Right lobe of liver (tissue), 6 donors: ENCODE results near the gene ZNF609. TPM values are rescaled to one million over a fixed set of nuclear protein-coding genes. Genes with fewer than 3 reads are reported as not detected.

Experiments used
- ATAC-seq, 4 donors: fragments of 200-7000 bp; cut with Tn5 transposase; one replicate each; pipeline ENCODE4 v1.9.1; 2020; ENCODE audit warnings: mild to moderate bottlenecking in 4 of 4, moderate library complexity in 4 of 4
- DNase-seq, 3 donors: peaks; one replicate each; pipeline ENCODE4 v3.0.0-alpha.2; 2020
- H3K27ac ChIP-seq, 3 donors: fragments of 200-600 bp; one replicate each; pipeline ENCODE4 v1.8.0; 2022
- H3K27me3 ChIP-seq, 2 donors: fragments of 200-600 bp; one replicate each; pipeline ENCODE4 v1.8.0; 2022
- H3K36me3 ChIP-seq, 4 donors: fragments of 200-600 bp; sonication (generic) in 1 of 4; one replicate each; pipeline versions ENCODE4 v1.5.1 to v1.8.0; 2017 to 2022; ENCODE audit warnings: control low read depth in 1 of 4
- H3K4me1 ChIP-seq, 4 donors: fragments of 200-600 bp; sonication (generic) in 1 of 4; one replicate each; pipeline versions ENCODE4 v1.5.1 to v1.8.0; 2017 to 2022; ENCODE audit warnings: control low read depth in 1 of 4
- H3K4me3 ChIP-seq, 3 donors: fragments of 200-600 bp; one replicate each; pipeline ENCODE4 v1.8.0; 2022
- H3K9me3 ChIP-seq, 4 donors: fragments of 200-600 bp; sonication (generic) in 1 of 4; one replicate each; pipeline versions ENCODE4 v1.5.1 to v1.8.0; 2017 to 2022; ENCODE audit warnings: control low read depth in 1 of 4
- POLR2A ChIP-seq: fragments of 450-650 bp; IDR thresholded peaks from one replicate; pipeline ENCODE4 v1.6.1; 2017; ENCODE audit warnings: antibody characterized with exemption, mild to moderate bottlenecking
- WGBS: methylation state at CpG from one replicate; pipeline ENCODE4 v1.1.6; 2018; ENCODE audit warnings: low coverage, low lambda C conversion rate; ENCODE audit not compliant: insufficient coverage; ENCODE audit errors: missing lambda C conversion rate; 5-methylcytosine and 5-hydroxymethylcytosine counted together
- intact Hi-C, 2 donors: fragments of 100-400 bp; cut with DNase I; formaldehyde crosslinking; loops; one replicate each; pipeline versions ENCODE4 v1.11.2 to v1.14.1; 2022
- total RNA-seq, 6 experiments: library from RNA; depleted of rRNA in 2 of 6; stranded (reverse); fragments of >200 nt in 2 of 6; fragmentation: NEBNext Ultra II Directional in 3 of 6; extraction: Animal tissue kit (Norgen Biotek cat#: 25700) in 3 of 6; gene quantifications; one replicate each; pipeline versions ENCODE4 v1.1.0 to v1.2.4, GENCODE V29; 2016 to 2023
- TF ChIP-seq, protein P1 (sequence below), 4 donors: fragments of 200-600 bp in 3 of 4; fragments of 450-650 bp in 1 of 4; IDR thresholded peaks; one replicate each; pipeline versions ENCODE4 v1.5.1 to v1.8.0; 2016 to 2022; ENCODE audit warnings: antibody characterized with exemption in 4 of 4, mild to moderate bottlenecking in 2 of 4
- donor health status: DM: no; HTN: yes; CAD: no.
- donor health status: DM: no; HTN: no; CAD: no.
- donor health status: DM: no; HTN: no; CAD: no.
- donor health status: DM: no; HTN: yes; CAD: no.
- donor health status: DM: no; HTN: yes; CAD: no.

The ZNF609 gene
- total RNA-seq, 6 experiments from 2014 or later: 10.7 to 16.1 (median 13.5) TPM

DNA sequence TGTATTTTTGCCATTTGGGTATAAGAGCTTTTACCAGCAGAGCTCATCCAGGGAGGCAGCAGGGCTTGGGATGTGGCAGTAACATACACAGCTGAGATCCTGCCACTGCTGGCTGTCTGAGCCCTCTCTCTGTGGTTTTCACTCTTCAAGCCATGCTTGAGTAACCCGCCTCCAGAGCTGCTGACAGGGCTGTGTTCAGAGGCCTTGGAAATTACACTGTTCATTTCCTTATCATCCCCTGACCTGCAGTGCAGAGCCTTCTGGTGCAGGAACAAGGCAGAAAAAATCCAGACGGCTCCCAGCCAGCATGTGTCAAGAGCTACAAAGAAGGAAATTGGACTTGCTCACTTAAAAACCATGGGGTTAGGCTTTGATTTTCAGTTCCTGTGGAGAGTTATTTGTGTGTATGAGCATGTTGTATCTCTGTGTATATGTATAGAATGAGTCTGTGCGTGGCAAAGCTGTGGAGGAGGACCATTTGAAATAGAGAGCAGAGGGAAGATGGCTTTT lies 47.0 kb downstream of the ZNF609 start:
- Histone ChIP-seq H3K27me3 (no peaks in the 10 kb centered on the region), H3K4me1 (peaks cover 0 to 24% (median 0%) of the 10 kb centered on the region in 4 donors), H3K27ac (no peak overlapping the region), H3K36me3 (peaks cover 0 to 3% (median 0%) of the 10 kb centered on the region in 4 donors), H3K9me3 (no peaks in the 10 kb centered on the region), H3K4me3 (no peak overlapping the region)
- intact Hi-C loops: no loop called here
- peak; percentile 86 to 95 (median 93) for ATAC-seq
- WGBS: 36% methylated on average over 2 of the region's 3 CpGs
- peak; percentile 58 to 61 (median 61) for DNase-seq
- no peak for TF ChIP-seq POLR2A
- TF ChIP-seq, protein P1, sequence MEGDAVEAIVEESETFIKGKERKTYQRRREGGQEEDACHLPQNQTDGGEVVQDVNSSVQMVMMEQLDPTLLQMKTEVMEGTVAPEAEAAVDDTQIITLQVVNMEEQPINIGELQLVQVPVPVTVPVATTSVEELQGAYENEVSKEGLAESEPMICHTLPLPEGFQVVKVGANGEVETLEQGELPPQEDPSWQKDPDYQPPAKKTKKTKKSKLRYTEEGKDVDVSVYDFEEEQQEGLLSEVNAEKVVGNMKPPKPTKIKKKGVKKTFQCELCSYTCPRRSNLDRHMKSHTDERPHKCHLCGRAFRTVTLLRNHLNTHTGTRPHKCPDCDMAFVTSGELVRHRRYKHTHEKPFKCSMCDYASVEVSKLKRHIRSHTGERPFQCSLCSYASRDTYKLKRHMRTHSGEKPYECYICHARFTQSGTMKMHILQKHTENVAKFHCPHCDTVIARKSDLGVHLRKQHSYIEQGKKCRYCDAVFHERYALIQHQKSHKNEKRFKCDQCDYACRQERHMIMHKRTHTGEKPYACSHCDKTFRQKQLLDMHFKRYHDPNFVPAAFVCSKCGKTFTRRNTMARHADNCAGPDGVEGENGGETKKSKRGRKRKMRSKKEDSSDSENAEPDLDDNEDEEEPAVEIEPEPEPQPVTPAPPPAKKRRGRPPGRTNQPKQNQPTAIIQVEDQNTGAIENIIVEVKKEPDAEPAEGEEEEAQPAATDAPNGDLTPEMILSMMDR (IDR thresholded peaks at IDR 0.05): no peak

DNA sequence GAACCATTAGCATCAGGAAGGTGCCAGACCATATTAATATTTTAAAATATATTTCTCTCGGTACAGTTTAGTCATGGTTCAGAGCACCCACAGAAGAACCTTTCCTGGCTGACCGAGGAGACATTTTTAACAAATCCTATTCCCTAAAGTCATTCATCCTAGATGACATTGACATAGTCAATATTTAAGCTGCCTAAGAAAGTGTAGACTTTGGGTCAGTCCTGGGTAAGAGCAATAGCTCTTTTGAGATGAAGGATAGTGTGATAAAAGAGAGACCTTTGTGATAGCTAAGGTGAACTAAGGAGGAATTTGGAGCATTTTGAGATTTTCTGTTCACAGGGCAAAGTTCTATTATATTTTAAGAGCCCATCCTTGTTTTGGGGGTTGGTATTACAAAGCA lies 47.5 kb downstream of the ZNF609 start:
- 70% methylated on average over 2 of the region's 2 CpGs for WGBS
- TF ChIP-seq, protein P1 (IDR thresholded peaks at IDR 0.05): no peak
- no peak for TF ChIP-seq POLR2A
- H3K27me3 ChIP-seq: no peaks in the 10 kb centered on the region
- H3K27ac ChIP-seq: no peak overlapping the region
- ATAC-seq: no peak
- intact Hi-C loops: no loop called here
- peaks cover 0 to 3% (median 0%) of the 10 kb centered on the region in 4 donors for H3K36me3 ChIP-seq
- H3K4me1 ChIP-seq: peaks cover 0 to 22% (median 0%) of the 10 kb centered on the region in 4 donors
- H3K9me3 ChIP-seq: no peaks in the 10 kb centered on the region
- no peak overlapping the region for H3K4me3 ChIP-seq
- DNase-seq: no peak

DNA sequence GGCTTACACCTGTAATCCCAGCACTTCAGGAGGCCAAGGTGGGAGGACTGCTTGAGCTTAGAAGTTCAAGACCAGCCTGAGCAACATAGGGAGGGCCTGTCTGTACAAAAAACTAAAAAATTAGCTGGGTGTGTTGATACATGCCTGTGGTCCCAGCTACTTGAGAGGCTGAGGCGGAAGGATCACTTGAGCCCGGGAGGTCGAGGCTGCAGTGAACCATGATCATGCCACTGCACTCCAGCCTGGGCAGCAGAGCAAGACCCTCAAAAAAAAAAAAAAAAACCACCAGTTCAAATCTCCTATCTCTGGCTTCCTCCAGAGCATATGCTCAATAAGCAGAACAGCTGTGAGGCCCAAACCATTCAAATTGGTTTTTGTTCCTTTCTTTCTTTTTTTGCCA lies 53.4 kb downstream of the ZNF609 start:
- intact Hi-C loops: no loop called here
- H3K4me1 ChIP-seq: no peaks in the 10 kb centered on the region
- no peak overlapping the region for H3K4me3 ChIP-seq
- ATAC-seq: no peak
- no peak for DNase-seq
- H3K36me3 ChIP-seq: no peaks in the 10 kb centered on the region
- H3K9me3 ChIP-seq: no peaks in the 10 kb centered on the region
- TF ChIP-seq POLR2A: no peak
- TF ChIP-seq, protein P1 (IDR thresholded peaks at IDR 0.05): no peak
- no peak overlapping the region for H3K27ac ChIP-seq
- no CpG with 5 or more reads among the region's 3 CpGs for WGBS
- H3K27me3 ChIP-seq: no peaks in the 10 kb centered on the region

- Histone ChIP-seq H3K27me3 (no peaks in the 10 kb centered on the region), H3K36me3 (no peaks in the 10 kb centered on the region), H3K9me3 (no peaks in the 10 kb centered on the region), H3K4me3 (no peak overlapping the region), H3K4me1 (no peaks in the 10 kb centered on the region), H3K27ac (peak overlapping the region in 1 of 3 donors; percentile 14)
- ATAC-seq (peak; percentile 21 to 42 (median 37)), DNase-seq (no peak)
- TF ChIP-seq, protein P1 (IDR thresholded peaks at IDR 0.05): no peak
- no peak for TF ChIP-seq POLR2A
- WGBS: 38% methylated on average over 2 of the region's 2 CpGs
- intact Hi-C loops: no loop called here
These were observed 54.8 kb downstream of the ZNF609 start for GRCh38 chr15:64515196-64515595.
